Right lobe of liver (tissue), 4 donors: Measurements from ENCODE around the gene ZBTB16.

Source experiments
- CTCF ChIP-seq, 4 donors: fragments of 200-600 bp in 3 of 4; fragments of 450-650 bp in 1 of 4; IDR thresholded peaks; one replicate each; pipeline versions ENCODE4 v1.5.1 to v1.8.0; 2016 to 2022; ENCODE audit warnings: antibody characterized with exemption in 4 of 4, mild to moderate bottlenecking in 2 of 4
- POLR2A ChIP-seq: fragments of 450-650 bp; IDR thresholded peaks from one replicate; pipeline ENCODE4 v1.6.1; 2017; ENCODE audit warnings: antibody characterized with exemption, mild to moderate bottlenecking
- donor health status: DM: no; HTN: no; CAD: no.
- donor health status: DM: no; HTN: no; CAD: no.
- donor health status: DM: no; HTN: yes; CAD: no.

- TF ChIP-seq POLR2A, result no peak
- no peak for TF ChIP-seq CTCF (IDR thresholded peaks at IDR 0.05)
These were observed 184.2 kb downstream of the ZBTB16 start for GRCh38 chr11:114243461-114244372.
